ENCODE results near the gene ADNP2.

GRCh38 chr18:80147037-80147417 is 38.0 kb downstream of the ADNP2 start:
- TF ChIP-seq CTCF (IDR thresholded peaks at IDR 0.05) (no peak), EZH2 (IDR thresholded peaks at IDR 0.05; ENCODE audit: borderline replicate concordance, insufficient read depth, low read depth, low read length, poor library complexity, severe bottlenecking) (no peak)

All from B cell (primary cell).